ENCODE data around the gene EPHA3.

EPHA3 gene

GRCh38 chr3:89353465-89353864 lies 246.0 kb downstream of the EPHA3 start:
- no peak for TF ChIP-seq SPI1 (IDR thresholded peaks at IDR 0.05; ENCODE audit: borderline replicate concordance, low read depth)
- TF ChIP-seq, protein P1, sequence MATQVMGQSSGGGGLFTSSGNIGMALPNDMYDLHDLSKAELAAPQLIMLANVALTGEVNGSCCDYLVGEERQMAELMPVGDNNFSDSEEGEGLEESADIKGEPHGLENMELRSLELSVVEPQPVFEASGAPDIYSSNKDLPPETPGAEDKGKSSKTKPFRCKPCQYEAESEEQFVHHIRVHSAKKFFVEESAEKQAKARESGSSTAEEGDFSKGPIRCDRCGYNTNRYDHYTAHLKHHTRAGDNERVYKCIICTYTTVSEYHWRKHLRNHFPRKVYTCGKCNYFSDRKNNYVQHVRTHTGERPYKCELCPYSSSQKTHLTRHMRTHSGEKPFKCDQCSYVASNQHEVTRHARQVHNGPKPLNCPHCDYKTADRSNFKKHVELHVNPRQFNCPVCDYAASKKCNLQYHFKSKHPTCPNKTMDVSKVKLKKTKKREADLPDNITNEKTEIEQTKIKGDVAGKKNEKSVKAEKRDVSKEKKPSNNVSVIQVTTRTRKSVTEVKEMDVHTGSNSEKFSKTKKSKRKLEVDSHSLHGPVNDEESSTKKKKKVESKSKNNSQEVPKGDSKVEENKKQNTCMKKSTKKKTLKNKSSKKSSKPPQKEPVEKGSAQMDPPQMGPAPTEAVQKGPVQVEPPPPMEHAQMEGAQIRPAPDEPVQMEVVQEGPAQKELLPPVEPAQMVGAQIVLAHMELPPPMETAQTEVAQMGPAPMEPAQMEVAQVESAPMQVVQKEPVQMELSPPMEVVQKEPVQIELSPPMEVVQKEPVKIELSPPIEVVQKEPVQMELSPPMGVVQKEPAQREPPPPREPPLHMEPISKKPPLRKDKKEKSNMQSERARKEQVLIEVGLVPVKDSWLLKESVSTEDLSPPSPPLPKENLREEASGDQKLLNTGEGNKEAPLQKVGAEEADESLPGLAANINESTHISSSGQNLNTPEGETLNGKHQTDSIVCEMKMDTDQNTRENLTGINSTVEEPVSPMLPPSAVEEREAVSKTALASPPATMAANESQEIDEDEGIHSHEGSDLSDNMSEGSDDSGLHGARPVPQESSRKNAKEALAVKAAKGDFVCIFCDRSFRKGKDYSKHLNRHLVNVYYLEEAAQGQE (IDR thresholded peaks at IDR 0.05; ENCODE audit: insufficient replicate concordance, low read depth) = no peak
- no peak for TF ChIP-seq POLR2AphosphoS5 (IDR thresholded peaks at IDR 0.05; ENCODE audit: low read depth)
- TF ChIP-seq CTCF (IDR thresholded peaks at IDR 0.05; ENCODE audit: insufficient read depth, low read length) = no peak
- no peak for TF ChIP-seq GABPA (IDR thresholded peaks at IDR 0.05; ENCODE audit: low read depth)
- no peak overlapping the region for H3K27ac ChIP-seq (replicated peaks)
- no peak for DNase-seq (ENCODE audit: low read depth in 1 of 2, low spot score in 1 of 2)
- H3K4me3 ChIP-seq (replicated peaks; ENCODE audit: insufficient read depth, low read length) = no peak overlapping the region
- no peaks in the 10 kb centered on the region for H3K27me3 ChIP-seq (ENCODE audit: insufficient read depth, poor library complexity, severe bottlenecking)

DNA sequence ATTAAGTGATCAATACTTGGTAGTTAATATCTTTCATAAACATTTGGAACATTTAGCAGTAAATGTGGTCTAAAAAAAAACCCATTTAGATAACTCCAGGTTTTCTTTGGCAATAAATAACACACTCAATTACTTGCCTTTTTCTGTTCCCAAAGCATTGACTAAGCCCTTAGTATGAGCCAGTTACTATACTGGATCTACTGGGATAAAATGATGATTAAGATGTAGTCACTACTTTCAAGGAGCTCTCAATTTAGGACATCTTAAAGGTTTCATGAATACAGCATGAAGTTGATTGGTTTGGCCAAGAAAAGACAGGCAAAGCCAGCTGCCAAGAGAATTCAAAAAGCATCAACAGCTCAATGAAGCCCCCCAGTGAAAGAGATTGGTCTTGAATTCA lies 250.9 kb downstream of the EPHA3 start:
- TF ChIP-seq CTCF (IDR thresholded peaks at IDR 0.05; ENCODE audit: insufficient read depth, low read length) (no peak), POLR2AphosphoS5 (IDR thresholded peaks at IDR 0.05; ENCODE audit: low read depth) (no peak), SPI1 (IDR thresholded peaks at IDR 0.05; ENCODE audit: borderline replicate concordance, low read depth) (no peak), GABPA (IDR thresholded peaks at IDR 0.05; ENCODE audit: low read depth) (no peak)
- TF ChIP-seq, protein P1 (IDR thresholded peaks at IDR 0.05; ENCODE audit: insufficient replicate concordance, low read depth) = no peak
- no peak overlapping the region for H3K27ac ChIP-seq (replicated peaks)
- H3K27me3 ChIP-seq (ENCODE audit: insufficient read depth, poor library complexity, severe bottlenecking) = no peaks in the 10 kb centered on the region
- DNase-seq (ENCODE audit: low read depth in 1 of 2, low spot score in 1 of 2) = no peak
- H3K4me3 ChIP-seq (replicated peaks; ENCODE audit: insufficient read depth, low read length) = no peak overlapping the region

DNA sequence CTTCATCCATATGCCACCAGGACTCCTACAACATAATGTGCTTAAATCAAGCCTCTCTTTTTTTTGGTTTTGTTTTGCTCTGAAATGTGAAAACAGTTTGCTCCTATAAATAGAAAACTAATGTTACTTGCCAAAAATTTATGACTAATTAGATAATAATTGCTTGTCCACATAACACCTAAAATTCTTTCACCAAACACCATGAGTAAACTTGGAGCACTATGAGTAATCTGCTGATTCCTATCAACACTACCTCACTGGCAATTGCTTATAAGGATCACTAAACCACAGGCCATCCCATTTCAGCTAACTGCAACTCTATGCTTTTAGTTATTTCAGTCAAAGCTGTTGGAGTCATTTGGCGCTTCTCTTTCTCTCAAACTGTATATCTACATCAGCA lies 252.7 kb downstream of the EPHA3 start:
- Histone ChIP-seq H3K4me3 (replicated peaks; ENCODE audit: insufficient read depth, low read length) (no peak overlapping the region), H3K27me3 (ENCODE audit: insufficient read depth, poor library complexity, severe bottlenecking) (no peaks in the 10 kb centered on the region), H3K27ac (replicated peaks) (no peak overlapping the region)
- DNase-seq (ENCODE audit: low read depth in 1 of 2, low spot score in 1 of 2) = no peak
- TF ChIP-seq CTCF (IDR thresholded peaks at IDR 0.05; ENCODE audit: insufficient read depth, low read length) (no peak), POLR2AphosphoS5 (IDR thresholded peaks at IDR 0.05; ENCODE audit: low read depth) (no peak), GABPA (IDR thresholded peaks at IDR 0.05; ENCODE audit: low read depth) (no peak), SPI1 (IDR thresholded peaks at IDR 0.05; ENCODE audit: borderline replicate concordance, low read depth) (no peak)
- TF ChIP-seq, protein P1 (IDR thresholded peaks at IDR 0.05; ENCODE audit: insufficient replicate concordance, low read depth) = no peak

Data from HL-60 (cell line).